Choroid plexus epithelial cell (primary cell): ENCODE results near the gene TSFM.

ENCODE experiments used
- DNase-seq: peaks from one replicate; pipeline ENCODE4 v3.0.0-alpha.2; 2010; ENCODE audit warnings: low read depth
- H3K4me3 ChIP-seq: 2 replicates; pipeline ENCODE4 v1.5.1; 2011; ENCODE audit warnings: low read depth, mild to moderate bottlenecking, control low read depth, low read length, moderate library complexity
- CTCF ChIP-seq: conservative IDR thresholded peaks from 2 replicates; pipeline ENCODE4 v1.5.1; 2011; ENCODE audit warnings: low read depth, mild to moderate bottlenecking, control low read depth, inconsistent platforms, low read length, moderate library complexity

Gene TSFM

GRCh38 chr12:57838594-57839302, 56.2 kb downstream of the TSFM start:
- DNase-seq, result peak; percentile 33
- H3K4me3 ChIP-seq, result no peak overlapping the region
- TF ChIP-seq CTCF, result no peak

- H3K4me3 ChIP-seq, result no peak overlapping the region
- no peak for TF ChIP-seq CTCF
- no peak for DNase-seq
These were observed 57.4 kb downstream of the TSFM start for GRCh38 chr12:57839996-57840395.

GRCh38 chr12:57840726-57841125, 58.1 kb downstream of the TSFM start:
- no peak overlapping the region for H3K4me3 ChIP-seq
- no peak for TF ChIP-seq CTCF
- peak; percentile 67 for DNase-seq

- no peak overlapping the region for H3K4me3 ChIP-seq
- TF ChIP-seq CTCF, result no peak
- DNase-seq, result no peak
These were observed 58.9 kb downstream of the TSFM start for GRCh38 chr12:57841445-57841844.

- no peak for TF ChIP-seq CTCF
- peak; percentile 50 for DNase-seq
- peak overlapping the region; percentile 99 for H3K4me3 ChIP-seq
These were observed 60.0 kb downstream of the TSFM start for GRCh38 chr12:57842342-57843294.

GRCh38 chr12:57844709-57845477, 62.3 kb downstream of the TSFM start:
- peak overlapping the region; percentile 99 for H3K4me3 ChIP-seq
- TF ChIP-seq CTCF, result peak; percentile 20
- DNase-seq, result peak; percentile 83
